Caco-2 (cell line): Measurements from ENCODE around the gene SCFD2. TPM values are rescaled to one million over a fixed set of nuclear protein-coding genes. Genes with fewer than 3 reads are reported as not detected.

Experiments
- BruUV-seq: library from RNA; stranded (reverse); fragments of 400-500 nt; replicated peaks from 2 replicates; lab custom pipeline; 2021; lab: Mats Ljungman, UMichigan
- CTCF ChIA-PET: fragments of 300-600 bp; sonication (Branson Sonifier 250); formaldehyde crosslinking; loops from one replicate; lab custom pipeline; 2022; ENCODE audit warnings: antibody characterized with exemption; lab: Charles Lee
- POLR2A ChIA-PET: fragments of 300-600 bp; sonication (Branson Sonifier 250); formaldehyde crosslinking; loops from one replicate; lab custom pipeline; 2022; ENCODE audit warnings: antibody characterized with exemption; lab: Charles Lee
- DNase-seq, 2 experiments: peaks; one replicate each; pipeline versions ENCODE4 v3.0.0 to v3.0.0-alpha.2; 2020 to 2022
- H3K27me3 ChIP-seq: replicated peaks from 2 replicates; pipeline ENCODE4 v1.6.0; 2011; ENCODE audit warnings: low read length; ENCODE audit not compliant: control insufficient read depth, insufficient read depth
- H3K36me3 ChIP-seq: 2 replicates; pipeline ENCODE4 v1.5.1; 2011; ENCODE audit warnings: low read length; ENCODE audit not compliant: control insufficient read depth, insufficient read depth
- H3K4me1 ChIP-seq: fragments of 250-450 bp; sonication (Bioruptor Pico); 2 replicates; pipeline ENCODE4 v1.5.1; 2020; ENCODE audit warnings: mild to moderate bottlenecking
- H3K4me3 ChIP-seq: 2 replicates; pipeline ENCODE4 v1.5.1; 2011; ENCODE audit warnings: low read depth, mild to moderate bottlenecking, control low read depth, low read length
- H3K9me3 ChIP-seq: fragments of 250-450 bp; sonication (Bioruptor Pico); 2 replicates; pipeline ENCODE4 v1.5.1; 2020; ENCODE audit warnings: mild to moderate bottlenecking, moderate library complexity
- H3K27ac Mint-ChIP-seq: one replicate; pipeline ENCODE4 v1.8.0; 2022; ENCODE audit warnings: mixed read lengths; ENCODE audit not compliant: unreplicated experiment
- H3K27me3 Mint-ChIP-seq: one replicate; pipeline ENCODE4 v1.8.0; 2022; ENCODE audit warnings: mixed read lengths; ENCODE audit not compliant: insufficient read depth, unreplicated experiment
- H3K36me3 Mint-ChIP-seq: one replicate; pipeline ENCODE4 v1.8.0; 2022; ENCODE audit warnings: mild to moderate bottlenecking, mixed read lengths; ENCODE audit not compliant: insufficient read depth, unreplicated experiment
- H3K4me1 Mint-ChIP-seq: one replicate; pipeline ENCODE4 v1.8.0; 2022; ENCODE audit warnings: low read depth, mixed read lengths; ENCODE audit not compliant: unreplicated experiment
- H3K4me3 Mint-ChIP-seq: one replicate; pipeline ENCODE4 v1.8.0; 2022; ENCODE audit warnings: mild to moderate bottlenecking, moderate library complexity, mixed read lengths; ENCODE audit not compliant: unreplicated experiment
- H3K9me3 Mint-ChIP-seq: one replicate; pipeline ENCODE4 v1.8.0; 2022; ENCODE audit warnings: mixed read lengths; ENCODE audit not compliant: unreplicated experiment
- intact Hi-C: fragments of 100-400 bp; cut with micrococcal nuclease; formaldehyde crosslinking; loops from one replicate; pipeline ENCODE4 v1.10.0; 2022; ENCODE audit not compliant: unreplicated experiment
- total RNA-seq: library from RNA; stranded (reverse); gene quantifications from 2 replicates; pipeline ENCODE4 v1.2.3, GENCODE V29; 2022
- TF ChIP-seq, protein P1 (sequence below), 2 experiments: fragments of 200-600 bp in 1 of 2; IDR thresholded peaks; 1 replicate in 1 of 2; 2 replicates in 1 of 2; pipeline versions ENCODE4 v1.5.1 to v1.8.0; 2011 to 2022; ENCODE audit warnings: antibody characterized with exemption in 1 of 2, control low read depth in 1 of 2, inconsistent platforms in 1 of 2, low read depth in 1 of 2, low read length in 1 of 2, mild to moderate bottlenecking in 1 of 2, moderate library complexity in 1 of 2; ENCODE audit not compliant: insufficient read depth in 1 of 2, severe bottlenecking in 1 of 2, unreplicated experiment in 1 of 2

SCFD2 gene
- total RNA-seq, 1 experiment from 2014 or later: 12.2 TPM

DNA sequence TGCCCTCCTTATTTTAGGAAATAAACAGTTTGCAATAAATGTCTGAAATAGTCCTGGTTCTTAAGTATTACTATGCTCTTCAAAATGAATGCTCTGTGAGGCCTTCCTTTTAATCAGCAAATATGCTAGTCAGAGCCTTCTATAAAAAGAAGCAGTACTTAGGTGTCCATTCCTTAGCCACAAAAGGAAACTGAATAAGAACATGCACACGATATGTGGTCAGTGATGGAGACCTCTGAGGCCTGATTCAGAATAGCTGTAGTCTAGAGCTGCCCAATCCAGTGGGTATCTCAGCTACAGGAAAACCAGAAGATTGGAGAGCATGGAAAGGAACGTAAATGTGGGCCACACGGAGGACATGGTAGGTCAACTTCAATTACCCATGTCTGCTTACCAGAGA, 361.9 kb downstream of the SCFD2 start:
- no peaks in the 10 kb centered on the region for H3K27me3 Mint-ChIP-seq
- no peak overlapping the region for H3K27ac Mint-ChIP-seq
- CTCF ChIA-PET: no interaction called here
- intact Hi-C loops: no loop called here
- POLR2A ChIA-PET: no interaction called here
- Histone ChIP-seq H3K4me1 (peaks cover 4% of the 10 kb centered on the region), H3K4me3 (no peak overlapping the region), H3K36me3 (no peaks in the 10 kb centered on the region), H3K9me3 (no peaks in the 10 kb centered on the region), H3K27me3 (no peaks in the 10 kb centered on the region)
- H3K4me3 Mint-ChIP-seq: no peak overlapping the region
- H3K9me3 Mint-ChIP-seq: no peaks in the 10 kb centered on the region
- H3K4me1 Mint-ChIP-seq: peaks cover 11% of the 10 kb centered on the region
- TF ChIP-seq, protein P1, sequence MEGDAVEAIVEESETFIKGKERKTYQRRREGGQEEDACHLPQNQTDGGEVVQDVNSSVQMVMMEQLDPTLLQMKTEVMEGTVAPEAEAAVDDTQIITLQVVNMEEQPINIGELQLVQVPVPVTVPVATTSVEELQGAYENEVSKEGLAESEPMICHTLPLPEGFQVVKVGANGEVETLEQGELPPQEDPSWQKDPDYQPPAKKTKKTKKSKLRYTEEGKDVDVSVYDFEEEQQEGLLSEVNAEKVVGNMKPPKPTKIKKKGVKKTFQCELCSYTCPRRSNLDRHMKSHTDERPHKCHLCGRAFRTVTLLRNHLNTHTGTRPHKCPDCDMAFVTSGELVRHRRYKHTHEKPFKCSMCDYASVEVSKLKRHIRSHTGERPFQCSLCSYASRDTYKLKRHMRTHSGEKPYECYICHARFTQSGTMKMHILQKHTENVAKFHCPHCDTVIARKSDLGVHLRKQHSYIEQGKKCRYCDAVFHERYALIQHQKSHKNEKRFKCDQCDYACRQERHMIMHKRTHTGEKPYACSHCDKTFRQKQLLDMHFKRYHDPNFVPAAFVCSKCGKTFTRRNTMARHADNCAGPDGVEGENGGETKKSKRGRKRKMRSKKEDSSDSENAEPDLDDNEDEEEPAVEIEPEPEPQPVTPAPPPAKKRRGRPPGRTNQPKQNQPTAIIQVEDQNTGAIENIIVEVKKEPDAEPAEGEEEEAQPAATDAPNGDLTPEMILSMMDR (IDR thresholded peaks at IDR 0.05; ENCODE audit: insufficient read depth in 1 of 2, low read depth in 1 of 2, low read length in 1 of 2, severe bottlenecking in 1 of 2, unreplicated experiment in 1 of 2): no peak
- H3K36me3 Mint-ChIP-seq: peaks cover 5% of the 10 kb centered on the region
- no peak for DNase-seq
- no TSS peak for BruUV-seq

DNA sequence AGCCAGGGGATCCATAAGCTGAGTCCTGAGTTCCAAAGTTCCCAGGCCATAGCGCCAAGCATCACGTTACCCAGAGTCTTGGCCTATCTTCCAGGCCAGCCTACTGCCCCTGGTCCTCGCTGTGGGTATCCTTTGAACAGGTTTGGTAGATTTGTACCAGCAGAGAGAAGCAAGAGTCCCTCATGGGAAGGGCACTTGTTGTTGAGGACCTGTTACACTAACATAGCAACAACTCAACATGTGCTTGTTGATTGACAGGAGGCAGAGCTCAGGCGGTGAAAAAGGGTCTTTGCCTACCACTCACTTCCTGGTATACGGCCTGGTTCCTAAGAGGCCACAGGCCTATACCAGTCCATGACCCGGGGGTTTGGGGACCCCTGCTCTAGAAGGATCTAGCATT, 365.3 kb downstream of the SCFD2 start:
- Mint-ChIP-seq H3K4me1 (no peaks in the 10 kb centered on the region), H3K27ac (no peak overlapping the region), H3K4me3 (no peak overlapping the region), H3K27me3 (no peaks in the 10 kb centered on the region), H3K36me3 (peaks cover 5% of the 10 kb centered on the region), H3K9me3 (no peaks in the 10 kb centered on the region)
- ChIA-PET POLR2A (no interaction called here), CTCF (no interaction called here)
- no peak overlapping the region for H3K4me3 ChIP-seq
- H3K4me1 ChIP-seq: no peaks in the 10 kb centered on the region
- H3K27me3 ChIP-seq: no peaks in the 10 kb centered on the region
- H3K9me3 ChIP-seq: no peaks in the 10 kb centered on the region
- TF ChIP-seq, protein P1 (IDR thresholded peaks at IDR 0.05; ENCODE audit: insufficient read depth in 1 of 2, low read depth in 1 of 2, low read length in 1 of 2, severe bottlenecking in 1 of 2, unreplicated experiment in 1 of 2): no peak
- intact Hi-C loops: no loop called here
- H3K36me3 ChIP-seq: no peaks in the 10 kb centered on the region
- BruUV-seq: no TSS peak
- DNase-seq: no peak

DNA sequence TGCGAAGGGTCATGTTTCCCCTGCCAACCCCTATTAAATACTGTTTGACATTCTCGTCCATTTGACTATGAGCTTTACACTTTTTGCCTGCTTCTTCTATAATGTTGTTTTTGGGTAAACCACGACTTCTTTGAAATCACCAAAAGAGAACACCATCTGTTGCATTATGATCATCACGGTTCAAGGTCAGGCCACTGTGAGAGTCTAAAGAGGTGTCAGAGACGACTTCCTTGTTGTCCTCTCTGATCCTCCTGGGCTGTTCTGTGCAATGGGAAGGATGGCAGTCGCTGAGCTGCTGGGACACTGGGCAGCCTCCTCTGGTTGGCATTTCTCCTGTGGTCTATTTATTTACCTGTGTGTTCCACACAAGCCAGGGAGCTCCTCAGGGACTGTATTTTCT, 366.2 kb downstream of the SCFD2 start:
- ChIA-PET CTCF (no interaction called here), POLR2A (no interaction called here)
- Mint-ChIP-seq H3K4me3 (no peak overlapping the region), H3K4me1 (no peaks in the 10 kb centered on the region), H3K27me3 (no peaks in the 10 kb centered on the region), H3K27ac (no peak overlapping the region), H3K9me3 (no peaks in the 10 kb centered on the region), H3K36me3 (peaks cover 5% of the 10 kb centered on the region)
- intact Hi-C loops: no loop called here
- Histone ChIP-seq H3K9me3 (no peaks in the 10 kb centered on the region), H3K4me3 (no peak overlapping the region), H3K4me1 (no peaks in the 10 kb centered on the region), H3K27me3 (no peaks in the 10 kb centered on the region), H3K36me3 (no peaks in the 10 kb centered on the region)
- BruUV-seq: no TSS peak
- TF ChIP-seq, protein P1 (IDR thresholded peaks at IDR 0.05; ENCODE audit: insufficient read depth in 1 of 2, low read depth in 1 of 2, low read length in 1 of 2, severe bottlenecking in 1 of 2, unreplicated experiment in 1 of 2): no peak
- DNase-seq: no peak
